Aorta (tissue), 5 donors: ENCODE measurements around the gene GALNT5. TPM values are rescaled to one million over a fixed set of nuclear protein-coding genes. Genes with fewer than 3 reads are reported as not detected.

ENCODE experiments used
- ATAC-seq: fragments of 200-7000 bp; cut with Tn5 transposase; one replicate; pipeline ENCODE4 v1.9.1; 2022; ENCODE audit warnings: moderate library complexity; ENCODE audit not compliant: low FRiP score
- DNase-seq, 2 donors: peaks; one replicate each; pipeline ENCODE4 v3.0.0-alpha.2; 2020
- H3K27ac ChIP-seq, 2 donors: one replicate each; pipeline ENCODE4 v1.5.1; 2013; ENCODE audit warnings: low read length in 2 of 2, mild to moderate bottlenecking in 2 of 2, moderate library complexity in 2 of 2, control low read depth in 1 of 2, inconsistent platforms in 1 of 2, low read depth in 1 of 2
- H3K27me3 ChIP-seq, 2 donors: one replicate each; pipeline ENCODE4 v1.6.1; 2013; ENCODE audit warnings: control low read depth in 1 of 2, low read length in 1 of 2, mild to moderate bottlenecking in 1 of 2, moderate library complexity in 1 of 2; ENCODE audit not compliant: insufficient read depth in 2 of 2, control insufficient read depth in 1 of 2
- H3K36me3 ChIP-seq, 2 donors: one replicate each; pipeline ENCODE4 v1.6.1; 2013; ENCODE audit warnings: control low read depth in 1 of 2, low read length in 1 of 2, mild to moderate bottlenecking in 1 of 2; ENCODE audit not compliant: insufficient read depth in 2 of 2, control insufficient read depth in 1 of 2
- H3K4me1 ChIP-seq, 2 donors: one replicate each; pipeline ENCODE4 v1.6.1; 2013; ENCODE audit warnings: low read length in 2 of 2, control low read depth in 1 of 2, mild to moderate bottlenecking in 1 of 2, moderate library complexity in 1 of 2; ENCODE audit not compliant: insufficient read depth in 2 of 2, control insufficient read depth in 1 of 2
- H3K4me3 ChIP-seq, 2 donors: one replicate each; pipeline ENCODE4 v1.5.1; 2013; ENCODE audit warnings: low read length in 2 of 2, control low read depth in 1 of 2, mild to moderate bottlenecking in 1 of 2
- H3K9me3 ChIP-seq: one replicate; pipeline ENCODE4 v1.6.1; 2013; ENCODE audit warnings: mild to moderate bottlenecking, low read length; ENCODE audit not compliant: control insufficient read depth
- WGBS, 2 donors: extraction: QIAGEN DNeasy Blood & Tissue Kit; methylation state at CpG; one replicate each; pipeline ENCODE4 v1.1.7; 2013; 5-methylcytosine and 5-hydroxymethylcytosine counted together
- intact Hi-C, 2 donors: fragments of 100-400 bp; cut with DNase I; formaldehyde crosslinking; loops; one replicate each; pipeline versions ENCODE4 v1.14.2 to v1.15.0; 2022
- polyA plus RNA-seq, 2 donors: library from polyadenylated mRNA; stranded (reverse); fragments of 200-250 nt; gene quantifications; one replicate each; pipeline ENCODE4 v1.2.3, GENCODE V29; 2013
- total RNA-seq, 2 donors: library from RNA; stranded (reverse); fragmentation: NEBNext Ultra II Directional; extraction: Animal tissue kit (Norgen Biotek cat#: 25700); gene quantifications; one replicate each; pipeline ENCODE4 v1.2.1, GENCODE V29; 2021
- donor health status: healthy with polysubstance abuse.
- donor health status: Bipolar disorder and iron deficiency.
- donor health status: DM: no; HTN: no; CAD: no.
- donor health status: DM: no; HTN: no; CAD: no.
- donor health status: DM: yes; HTN: yes; CAD: no.

The GALNT5 gene
- total and polyA plus RNA-seq, 4 donors, result 0.88 to 4.5 (median 2.1) TPM

DNA sequence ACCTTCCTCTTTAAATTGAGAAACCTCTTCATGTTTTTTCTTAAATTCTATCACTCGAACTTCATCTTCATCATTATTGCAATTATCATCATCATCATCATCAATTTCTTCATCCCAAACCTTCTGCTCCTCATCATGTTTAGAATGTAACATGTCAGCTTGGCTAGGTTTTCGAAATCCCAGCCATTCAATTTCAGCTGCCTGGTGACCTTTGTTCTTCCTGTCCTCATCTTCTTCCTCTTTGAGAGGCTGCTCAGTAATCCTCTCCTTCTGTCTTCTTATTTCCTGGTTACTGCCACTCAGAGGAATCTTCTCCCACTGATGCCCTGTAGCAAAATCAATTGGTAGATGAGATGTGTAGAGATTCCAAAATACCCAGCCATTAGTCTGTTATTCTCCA lies 64.0 kb downstream of the GALNT5 start:
- Histone ChIP-seq H3K4me3 (no peak overlapping the region), H3K27ac (no peak overlapping the region), H3K27me3 (no peaks in the 10 kb centered on the region), H3K36me3 (no peaks in the 10 kb centered on the region), H3K4me1 (no peaks in the 10 kb centered on the region), H3K9me3 (no peaks in the 10 kb centered on the region)
- ATAC-seq, result no peak
- DNase-seq, result no peak
- WGBS, 2 donors, result 81 to 90% methylated on average over 2 of the region's 2 CpGs
- intact Hi-C loops, result loop anchor here in 1 of 2 donors (10.0 kb wide), 1 partner anchor 173 kb away; no protein-coding TSS in a partner anchor

DNA sequence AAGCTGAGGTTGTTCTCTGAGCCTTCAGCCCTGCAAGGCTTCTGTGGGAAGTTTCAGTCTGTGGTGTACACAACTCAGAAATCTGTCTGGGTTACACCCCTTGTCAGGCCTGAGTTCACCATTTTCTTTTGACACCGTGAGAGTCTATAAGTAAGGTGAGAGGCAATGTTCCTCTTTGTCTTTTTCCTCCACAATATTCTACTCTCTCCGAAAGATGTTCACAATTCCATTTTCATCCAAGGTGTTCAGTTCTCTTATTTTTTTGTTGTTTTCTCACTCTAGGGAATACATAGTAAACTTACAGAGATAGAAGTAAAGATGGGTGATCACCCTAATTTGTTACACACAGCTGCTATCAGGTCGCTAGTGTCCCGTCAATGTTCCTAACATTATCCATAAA lies 64.9 kb downstream of the GALNT5 start:
- Histone ChIP-seq H3K27me3 (no peaks in the 10 kb centered on the region), H3K9me3 (no peaks in the 10 kb centered on the region), H3K36me3 (no peaks in the 10 kb centered on the region), H3K4me3 (no peak overlapping the region), H3K4me1 (peaks cover 0 to under 1% of the 10 kb centered on the region in 2 donors), H3K27ac (no peak overlapping the region)
- DNase-seq (no peak), ATAC-seq (no peak)
- intact Hi-C loops, result loop anchor here in 1 of 2 donors (10.0 kb wide), 1 partner anchor 172 kb away; no protein-coding TSS in a partner anchor
- WGBS, 2 donors, result 87 to 93% methylated on average over 4 of the region's 4 CpGs

DNA sequence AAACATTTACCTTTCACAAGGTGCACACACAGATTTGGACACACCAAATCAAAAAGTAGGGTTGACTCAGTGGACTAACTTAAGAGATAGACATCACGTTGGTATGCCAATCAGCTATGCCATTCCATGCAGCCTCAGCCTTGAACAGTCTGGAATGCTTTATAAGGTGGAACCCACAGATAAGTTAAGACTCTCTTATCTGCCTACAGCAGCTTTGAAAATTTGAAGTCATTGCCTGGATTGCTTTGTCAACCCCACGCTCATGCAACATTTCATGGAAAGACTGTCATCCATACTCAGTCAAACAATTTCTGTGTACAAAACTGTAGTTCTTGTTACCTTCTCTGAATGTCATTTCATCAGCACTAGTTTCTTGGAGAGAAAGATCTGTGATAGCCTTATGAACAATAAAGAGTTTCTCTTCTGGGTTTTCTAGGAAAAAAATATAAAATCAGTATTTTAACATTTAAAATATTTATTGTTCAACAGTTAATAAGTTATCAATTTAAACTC lies 66.9 kb downstream of the GALNT5 start:
- H3K27ac ChIP-seq, result no peak overlapping the region
- DNase-seq (no peak), ATAC-seq (no peak)
- intact Hi-C loops, result loop anchor here in 1 of 2 donors (10.0 kb wide), 1 partner anchor 170 kb away; no protein-coding TSS in a partner anchor
- 77 to 79% methylated on average over 2 of the region's 2 CpGs for WGBS, 2 donors
- no peaks in the 10 kb centered on the region for H3K36me3 ChIP-seq
- no peaks in the 10 kb centered on the region for H3K27me3 ChIP-seq
- H3K4me1 ChIP-seq, result peaks cover 0 to 2% of the 10 kb centered on the region in 2 donors
- no peaks in the 10 kb centered on the region for H3K9me3 ChIP-seq
- H3K4me3 ChIP-seq, result no peak overlapping the region

DNA sequence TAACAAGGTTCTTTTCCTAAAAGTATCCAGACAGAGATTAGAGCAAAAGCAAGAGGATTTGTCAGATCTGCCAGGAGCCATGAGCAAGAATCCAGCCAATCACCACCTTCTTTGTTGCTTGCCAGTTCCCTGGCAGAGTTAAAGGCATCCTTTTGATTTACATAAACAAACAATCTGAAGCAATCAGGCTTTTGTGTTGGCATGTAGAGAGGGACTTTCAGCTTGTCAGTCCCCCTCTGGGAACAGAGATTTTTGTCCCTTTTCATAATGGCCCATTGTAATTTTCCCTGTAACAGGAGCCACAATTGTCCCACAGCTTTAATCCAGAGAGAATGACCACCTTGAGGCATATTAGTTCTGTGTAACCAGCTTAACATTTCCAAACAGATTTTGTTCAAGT lies 68.3 kb downstream of the GALNT5 start, which contains the start of gene ERMN:
Gene ERMN (minus strand): TSS at position 39 of the 400 bp plus-strand sequence. CDS start 182 bp downstream, outside the sequence.
- Histone ChIP-seq H3K9me3 (no peaks in the 10 kb centered on the region), H3K36me3 (no peaks in the 10 kb centered on the region), H3K27ac (no peak within 1 kb of the TSS), H3K27me3 (no peaks in the 10 kb centered on the region), H3K4me3 (no peak within 1 kb of the TSS), H3K4me1 (peaks cover 0 to 2% of the 10 kb centered on the region in 2 donors)
- DNase-seq (no peak), ATAC-seq (no peak)
- intact Hi-C loops, result loop anchor here in 1 of 2 donors (10.0 kb wide), 1 partner anchor 169 kb away; no protein-coding TSS in a partner anchor

DNA sequence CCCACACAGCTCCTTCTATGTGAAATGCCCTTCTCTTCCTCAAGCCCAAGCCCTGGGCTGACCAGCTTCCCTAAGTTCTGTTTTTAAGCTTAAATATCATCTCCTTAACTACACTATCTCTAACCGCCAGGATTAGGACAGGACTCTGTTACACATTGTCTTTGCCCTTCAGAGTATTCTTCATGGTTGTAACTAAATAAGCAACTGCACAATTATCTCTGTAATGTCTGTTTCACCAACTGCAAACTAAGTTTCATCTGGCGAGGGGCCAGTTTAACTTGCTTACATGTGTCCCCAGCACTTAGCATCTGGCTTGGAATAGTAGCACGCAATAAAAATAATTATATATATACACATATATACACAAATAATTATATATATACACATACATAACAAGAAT lies 69.2 kb downstream of the GALNT5 start:
- 91 to 95% methylated on average over 3 of the region's 3 CpGs for WGBS, 2 donors
- Histone ChIP-seq H3K9me3 (no peaks in the 10 kb centered on the region), H3K27ac (no peak overlapping the region), H3K4me3 (no peak overlapping the region), H3K4me1 (peaks cover 0 to 2% of the 10 kb centered on the region in 2 donors), H3K27me3 (no peaks in the 10 kb centered on the region), H3K36me3 (no peaks in the 10 kb centered on the region)
- DNase-seq, result no peak
- ATAC-seq, result no peak
- intact Hi-C loops, result loop anchor here in 1 of 2 donors (10.0 kb wide), 1 partner anchor 168 kb away; no protein-coding TSS in a partner anchor

DNA sequence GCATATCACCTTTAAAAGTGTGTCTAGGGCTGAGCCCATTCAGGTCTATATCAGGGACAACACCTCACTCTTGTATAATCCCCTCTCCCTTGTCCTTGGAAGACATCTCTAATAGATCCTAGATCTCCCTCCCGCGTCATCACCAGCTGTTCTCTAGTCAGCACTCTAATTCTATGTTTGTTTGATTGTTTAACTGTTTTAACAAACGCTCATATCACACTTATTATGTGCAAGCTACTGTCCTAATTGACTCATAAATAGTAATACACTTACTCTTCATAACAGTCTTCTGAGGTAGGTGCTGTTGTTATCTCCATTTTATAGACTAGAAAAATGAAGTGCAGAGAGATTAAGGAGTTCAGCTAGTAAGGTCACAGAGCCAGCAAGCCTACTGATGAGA lies 69.7 kb downstream of the GALNT5 start:
- no peaks in the 10 kb centered on the region for H3K27me3 ChIP-seq
- intact Hi-C loops, result loop anchor here in 1 of 2 donors (10.0 kb wide), 1 partner anchor 168 kb away; no protein-coding TSS in a partner anchor
- ATAC-seq (no peak), DNase-seq (no peak)
- H3K4me1 ChIP-seq, result peaks cover 0 to 2% of the 10 kb centered on the region in 2 donors
- 88 to 90% methylated on average over 3 of the region's 3 CpGs for WGBS, 2 donors
- no peak overlapping the region for H3K27ac ChIP-seq
- H3K36me3 ChIP-seq, result no peaks in the 10 kb centered on the region
- no peaks in the 10 kb centered on the region for H3K9me3 ChIP-seq
- no peak overlapping the region for H3K4me3 ChIP-seq

DNA sequence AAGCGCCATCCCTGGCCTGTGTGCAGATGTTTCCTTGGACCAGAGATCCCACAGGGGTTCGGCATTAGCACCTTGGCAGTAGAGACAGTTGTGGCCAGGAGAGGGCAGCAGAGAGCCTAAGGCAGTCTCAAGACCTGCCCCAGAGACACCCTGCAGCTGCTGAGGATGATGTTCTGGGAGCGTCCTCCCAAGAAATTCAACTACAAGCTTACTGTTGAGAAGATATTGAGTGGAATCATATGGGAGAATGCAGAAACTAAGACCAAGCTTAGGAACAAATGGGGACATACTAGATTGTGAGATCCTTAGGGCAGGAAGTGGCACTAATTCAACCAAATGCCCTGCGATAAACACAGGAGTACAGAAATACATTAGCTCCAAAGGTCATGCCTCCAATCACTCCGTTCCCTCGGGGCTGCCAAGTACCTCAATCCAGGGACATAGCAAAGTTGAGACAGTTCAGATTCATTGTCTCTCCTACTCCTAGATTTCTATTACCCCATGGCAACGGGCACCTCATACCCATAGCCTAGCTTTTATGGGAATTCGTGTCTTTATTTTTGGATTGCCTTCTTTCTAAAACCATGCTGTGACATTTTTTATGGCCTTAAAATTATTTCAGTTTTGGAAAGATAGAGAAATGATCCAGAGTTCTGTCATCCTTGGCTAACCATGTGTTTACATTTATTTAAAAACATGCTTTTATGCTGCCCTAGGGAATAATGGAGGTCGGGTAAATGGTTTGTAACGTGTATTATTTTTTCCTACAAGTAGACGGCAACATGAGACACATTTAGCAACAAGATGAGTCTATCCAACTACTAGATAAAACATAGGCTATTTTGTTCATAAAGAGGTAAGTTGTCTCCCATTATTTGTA lies 70.4 kb downstream of the GALNT5 start:
- Histone ChIP-seq H3K4me3 (no peak overlapping the region), H3K36me3 (no peaks in the 10 kb centered on the region), H3K27me3 (no peaks in the 10 kb centered on the region), H3K27ac (no peak overlapping the region), H3K4me1 (peaks cover 0 to 2% of the 10 kb centered on the region in 2 donors), H3K9me3 (no peaks in the 10 kb centered on the region)
- WGBS, 2 donors, result 21% methylated on average over 11 of the region's 11 CpGs
- DNase-seq, result peak; percentile 87 to 93
- peak; percentile 85 for ATAC-seq
- intact Hi-C loops, result loop anchor here in 1 of 2 donors (10.0 kb wide), 1 partner anchor 167 kb away; no protein-coding TSS in a partner anchor

DNA sequence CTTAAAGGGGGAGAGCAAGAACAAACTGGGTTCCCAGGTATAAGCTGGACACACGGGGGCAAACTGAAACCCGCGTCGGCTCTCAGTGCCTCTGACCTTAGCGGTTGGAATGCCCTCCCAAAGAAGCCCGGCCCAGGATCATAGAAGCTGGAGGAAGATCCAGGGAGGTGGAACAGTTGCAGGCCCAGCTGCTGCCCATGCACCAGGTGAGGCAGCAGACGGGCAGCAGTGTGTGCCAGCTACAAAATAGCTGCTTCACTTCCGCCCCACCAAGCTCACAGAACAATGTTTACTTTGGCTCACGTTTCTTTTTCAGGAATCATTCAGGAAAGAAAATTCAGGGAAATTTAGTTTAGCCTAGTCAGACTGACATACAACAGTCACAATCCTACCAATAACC lies 72.0 kb downstream of the GALNT5 start:
- 72 to 73% methylated on average over 9 of the region's 9 CpGs for WGBS, 2 donors
- H3K4me1 ChIP-seq, result peaks cover 0 to 2% of the 10 kb centered on the region in 2 donors
- intact Hi-C loops, result loop anchor here in 1 of 2 donors (10.0 kb wide), 1 partner anchor 165 kb away; no protein-coding TSS in a partner anchor

More for the DNA sequence above, 72.0 kb downstream of the GALNT5 start:
- Histone ChIP-seq H3K36me3 (no peaks in the 10 kb centered on the region), H3K4me3 (no peak overlapping the region), H3K27ac (no peak overlapping the region), H3K9me3 (no peaks in the 10 kb centered on the region), H3K27me3 (no peaks in the 10 kb centered on the region)
- no peak for ATAC-seq
- DNase-seq, result no peak
